GM12873 (cell line): ENCODE measurements around the gene HIVEP3.

Experiments
- CTCF ChIP-seq: IDR thresholded peaks from 2 replicates; pipeline ENCODE4 v1.5.1; 2012; ENCODE audit warnings: low read depth, mild to moderate bottlenecking, moderate library complexity, low read length, control low read depth; ENCODE audit not compliant: insufficient read depth; ENCODE audit errors: missing control alignments

Gene HIVEP3

GRCh38 chr1:41622402-41622801, 296.3 kb downstream of the HIVEP3 start:
- TF ChIP-seq CTCF: no peak

GRCh38 chr1:41621791-41622190, 296.9 kb downstream of the HIVEP3 start:
- TF ChIP-seq CTCF: no peak

GRCh38 chr1:41621256-41621655, 297.5 kb downstream of the HIVEP3 start:
- no peak for TF ChIP-seq CTCF

GRCh38 chr1:41620365-41621169, 298.2 kb downstream of the HIVEP3 start:
- no peak for TF ChIP-seq CTCF

GRCh38 chr1:41619511-41620364, 299.0 kb downstream of the HIVEP3 start:
- no peak for TF ChIP-seq CTCF

GRCh38 chr1:41618871-41619270, 299.9 kb downstream of the HIVEP3 start:
- TF ChIP-seq CTCF: no peak
